Activated CD8-positive, alpha-beta T cell treated with anti-CD3 and anti-CD28 coated beads for 36 hours (primary cell): ENCODE results near the gene CTBP2. TPM values are rescaled to one million over a fixed set of nuclear protein-coding genes. Genes with fewer than 3 reads are reported as not detected.

ENCODE experiments used
- ATAC-seq: fragments of 200-7000 bp; cut with Tn5 transposase; one replicate; pipeline ENCODE4 v1.10.0; 2021; ENCODE audit warnings: mild to moderate bottlenecking, moderate library complexity
- CTCF ChIA-PET: fragments of 350-600 bp; sonication (Branson Sonifier 250); formaldehyde crosslinking; loops from one replicate; lab custom pipeline; 2021; ENCODE audit warnings: antibody characterized with exemption; lab: Charles Lee
- POLR2A ChIA-PET: fragments of 350-600 bp; sonication (Branson Sonifier 250); formaldehyde crosslinking; loops from one replicate; lab custom pipeline; 2021; ENCODE audit warnings: antibody characterized with exemption; lab: Charles Lee
- DNase-seq: peaks from one replicate; pipeline ENCODE4 v3.0.0-alpha.2; 2020
- H3K27ac Mint-ChIP-seq: one replicate; pipeline ENCODE4 v1.8.0; 2021; ENCODE audit warnings: mild to moderate bottlenecking, mixed read lengths
- H3K27me3 Mint-ChIP-seq: one replicate; pipeline ENCODE4 v1.8.0; 2021; ENCODE audit warnings: mixed read lengths
- H3K36me3 Mint-ChIP-seq: one replicate; pipeline ENCODE4 v1.8.0; 2021; ENCODE audit warnings: low read depth, mixed read lengths
- H3K4me1 Mint-ChIP-seq: one replicate; pipeline ENCODE4 v1.8.0; 2021; ENCODE audit warnings: low read depth, mixed read lengths
- H3K4me3 Mint-ChIP-seq: one replicate; pipeline ENCODE4 v1.8.0; 2021; ENCODE audit warnings: mild to moderate bottlenecking, moderate library complexity, mixed read lengths
- H3K9me3 Mint-ChIP-seq: one replicate; pipeline ENCODE4 v1.8.0; 2021; ENCODE audit warnings: mixed read lengths
- CTCF ChIP-seq: fragments of 200-600 bp; IDR thresholded peaks from one replicate; pipeline ENCODE4 v1.8.0; 2022; ENCODE audit warnings: antibody characterized with exemption, mild to moderate bottlenecking
- intact Hi-C: fragments of 100-400 bp; cut with micrococcal nuclease; formaldehyde crosslinking; loops from one replicate; pipeline ENCODE4 v1.10.0; 2022
- total RNA-seq, 2 experiments: library from RNA; stranded (reverse); gene quantifications; one replicate each; pipeline ENCODE4 v1.2.3, GENCODE V29; 2021

The CTBP2 gene
- total RNA-seq, 2 experiments from 2014 or later: 0.60 to 0.88 TPM

GRCh38 chr10:124975977-124976514 is 184.3 kb downstream of the CTBP2 start:
- ChIA-PET CTCF (interaction anchor here (0.7 to 2.3 kb wide), 3 partner anchors 14 to 33 kb away, joined by 3 to 7 read pairs (median 3); no protein-coding TSS in a partner anchor), POLR2A (no interaction called here)
- Mint-ChIP-seq H3K9me3 (no peaks in the 10 kb centered on the region), H3K27ac (peak overlapping the region; percentile 26), H3K4me1 (peaks cover 29% of the 10 kb centered on the region), H3K27me3 (no peaks in the 10 kb centered on the region), H3K36me3 (peaks cover 16% of the 10 kb centered on the region), H3K4me3 (no peak overlapping the region)
- peak; percentile 21 for DNase-seq
- TF ChIP-seq CTCF: no peak
- peak; percentile 80 for ATAC-seq
- intact Hi-C loops: no loop called here

- DNase-seq (no peak), ATAC-seq (no peak)
- no peak overlapping the region for H3K4me3 Mint-ChIP-seq
- peaks cover 30% of the 10 kb centered on the region for H3K4me1 Mint-ChIP-seq
- H3K9me3 Mint-ChIP-seq: no peaks in the 10 kb centered on the region
- intact Hi-C loops: no loop called here
- H3K27ac Mint-ChIP-seq: no peak overlapping the region
- CTCF ChIA-PET: no interaction called here
- POLR2A ChIA-PET: no interaction called here
- TF ChIP-seq CTCF: no peak
- peaks cover 9% of the 10 kb centered on the region for H3K36me3 Mint-ChIP-seq
- no peaks in the 10 kb centered on the region for H3K27me3 Mint-ChIP-seq
These were observed 186.2 kb downstream of the CTBP2 start for GRCh38 chr10:124974131-124974530.

GRCh38 chr10:124972637-124973036 is 187.7 kb downstream of the CTBP2 start:
- ChIA-PET POLR2A (no interaction called here), CTCF (interaction anchor here (1.2 kb wide), 1 partner anchor 20 kb away, joined by 3 read pairs; no protein-coding TSS in a partner anchor)
- Mint-ChIP-seq H3K27me3 (no peaks in the 10 kb centered on the region), H3K4me3 (no peak overlapping the region), H3K9me3 (no peaks in the 10 kb centered on the region), H3K27ac (no peak overlapping the region), H3K36me3 (peaks cover 17% of the 10 kb centered on the region), H3K4me1 (peaks cover 31% of the 10 kb centered on the region)
- ATAC-seq (no peak), DNase-seq (no peak)
- TF ChIP-seq CTCF: no peak
- intact Hi-C loops: no loop called here

- Mint-ChIP-seq H3K27ac (no peak overlapping the region), H3K9me3 (no peaks in the 10 kb centered on the region), H3K4me1 (peaks cover 30% of the 10 kb centered on the region), H3K36me3 (peaks cover 26% of the 10 kb centered on the region), H3K27me3 (no peaks in the 10 kb centered on the region), H3K4me3 (no peak overlapping the region)
- no peak for TF ChIP-seq CTCF
- ATAC-seq: no peak
- CTCF ChIA-PET: interaction anchor here (1.2 to 1.5 kb wide), 2 partner anchors 10 to 22 kb away, joined by 3 read pairs; no protein-coding TSS in a partner anchor
- DNase-seq: no peak
- POLR2A ChIA-PET: no interaction called here
- intact Hi-C loops: no loop called here
These were observed 189.1 kb downstream of the CTBP2 start for GRCh38 chr10:124971276-124971675.

- no peak for TF ChIP-seq CTCF
- H3K9me3 Mint-ChIP-seq: no peaks in the 10 kb centered on the region
- peaks cover 19% of the 10 kb centered on the region for H3K36me3 Mint-ChIP-seq
- no peak overlapping the region for H3K4me3 Mint-ChIP-seq
- POLR2A ChIA-PET: no interaction called here
- H3K27ac Mint-ChIP-seq: no peak overlapping the region
- intact Hi-C loops: no loop called here
- no peak for DNase-seq
- ATAC-seq: no peak
- no peaks in the 10 kb centered on the region for H3K27me3 Mint-ChIP-seq
- CTCF ChIA-PET: no interaction called here
- peaks cover 26% of the 10 kb centered on the region for H3K4me1 Mint-ChIP-seq
These were observed 193.1 kb downstream of the CTBP2 start for GRCh38 chr10:124967255-124967654.
